ENCODE measurements around the gene CAB39L. TPM values are rescaled to one million over a fixed set of nuclear protein-coding genes. Genes with fewer than 3 reads are reported as not detected.

CAB39L gene
- total and polyA plus RNA-seq, 2 experiments from 2014 or later, result 6.1 to 7.3 TPM

GRCh38 chr13:49319951-49320350 lies 123.9 kb downstream of the CAB39L start:
- no peaks in the 10 kb centered on the region for H3K9me2 ChIP-seq (ENCODE audit: insufficient read depth)
- H3K4me3 ChIP-seq, result no peak overlapping the region
- peak; percentile 29 for DNase-seq
- peaks cover 14% of the 10 kb centered on the region for H3K4me1 ChIP-seq (ENCODE audit: insufficient read depth)
- in situ Hi-C loops (cut with MboI), result no loop called here
- TF ChIP-seq EZH2 (IDR thresholded peaks at IDR 0.05; ENCODE audit: insufficient read depth, poor library complexity, severe bottlenecking) (no peak), EZH2phosphoT487 (IDR thresholded peaks at IDR 0.05; ENCODE audit: insufficient read depth, low read depth) (no peak)
- H4K20me1 ChIP-seq (ENCODE audit: insufficient read depth), result no peaks in the 10 kb centered on the region
- H3K79me2 ChIP-seq (ENCODE audit: insufficient read depth), result no peaks in the 10 kb centered on the region
- H3K9ac ChIP-seq, result 0 out of 2 replicates have a peak overlapping the region, but pooled peaks have one; percentile 11
- WGBS, 2 experiments (ENCODE audit: low coverage in 1 of 2, low lambda C conversion rate in 2 of 2, missing lambda C conversion rate in 2 of 2), result 64 to 65% methylated on average over 2 of the region's 2 CpGs
- peaks cover 10% of the 10 kb centered on the region for H3F3A ChIP-seq (ENCODE audit: insufficient read depth)
- no peak overlapping the region for H3K4me2 ChIP-seq (ENCODE audit: unreplicated experiment)
- no peaks in the 10 kb centered on the region for H3K27me3 ChIP-seq (replicated peaks; ENCODE audit: insufficient read depth)
- H2AFZ ChIP-seq, result 0 out of 2 replicates have a peak overlapping the region, but pooled peaks have one; percentile 0
- H3K36me3 ChIP-seq (ENCODE audit: low read depth), result no peaks in the 10 kb centered on the region
- no peaks in the 10 kb centered on the region for H3K9me3 ChIP-seq (ENCODE audit: low read depth)
- peak overlapping the region; percentile 15 for H3K27ac ChIP-seq

- Histone ChIP-seq H4K20me1 (ENCODE audit: insufficient read depth) (no peaks in the 10 kb centered on the region), H3K27ac (peak overlapping the region; percentile 15), H3K27me3 (replicated peaks; ENCODE audit: insufficient read depth) (no peaks in the 10 kb centered on the region), H3K9me2 (ENCODE audit: insufficient read depth) (no peaks in the 10 kb centered on the region), H3K4me1 (ENCODE audit: insufficient read depth) (peaks cover 18% of the 10 kb centered on the region), H3K79me2 (ENCODE audit: insufficient read depth) (no peaks in the 10 kb centered on the region), H3K9me3 (ENCODE audit: low read depth) (no peaks in the 10 kb centered on the region), H3K36me3 (ENCODE audit: low read depth) (no peaks in the 10 kb centered on the region), H2AFZ (peak overlapping the region; percentile 62), H3K4me3 (no peak overlapping the region), H3K4me2 (ENCODE audit: unreplicated experiment) (no peak overlapping the region), H3K9ac (0 out of 2 replicates have a peak overlapping the region, but pooled peaks have one; percentile 11), H3F3A (ENCODE audit: insufficient read depth) (peaks cover 14% of the 10 kb centered on the region)
- DNase-seq, result peak; percentile 54
- TF ChIP-seq EZH2phosphoT487 (IDR thresholded peaks at IDR 0.05; ENCODE audit: insufficient read depth, low read depth), result no peak
- no peak for TF ChIP-seq EZH2 (IDR thresholded peaks at IDR 0.05; ENCODE audit: insufficient read depth, poor library complexity, severe bottlenecking)
- in situ Hi-C loops (cut with MboI), result no loop called here
These were observed 124.3 kb downstream of the CAB39L start for GRCh38 chr13:49319551-49319950.

GRCh38 chr13:49315756-49316482 lies 127.9 kb downstream of the CAB39L start:
- peaks cover 19% of the 10 kb centered on the region for H3F3A ChIP-seq (ENCODE audit: insufficient read depth)
- TF ChIP-seq EZH2 (IDR thresholded peaks at IDR 0.05; ENCODE audit: insufficient read depth, poor library complexity, severe bottlenecking) (no peak), EZH2phosphoT487 (IDR thresholded peaks at IDR 0.05; ENCODE audit: insufficient read depth, low read depth) (no peak)
- 94 to 100% methylated on average over 5 of the region's 5 CpGs for WGBS, 2 experiments (ENCODE audit: low coverage in 1 of 2, low lambda C conversion rate in 2 of 2, missing lambda C conversion rate in 2 of 2)
- peaks cover 29% of the 10 kb centered on the region for H3K4me1 ChIP-seq (ENCODE audit: insufficient read depth)
- no peaks in the 10 kb centered on the region for H3K9me3 ChIP-seq (ENCODE audit: low read depth)
- no peak overlapping the region for H3K4me3 ChIP-seq
- H3K9me2 ChIP-seq (ENCODE audit: insufficient read depth), result no peaks in the 10 kb centered on the region
- no peak overlapping the region for H3K27ac ChIP-seq
- no peaks in the 10 kb centered on the region for H3K27me3 ChIP-seq (replicated peaks; ENCODE audit: insufficient read depth)
- no peaks in the 10 kb centered on the region for H3K36me3 ChIP-seq (ENCODE audit: low read depth)
- H3K4me2 ChIP-seq (ENCODE audit: unreplicated experiment), result no peak overlapping the region
- H3K9ac ChIP-seq, result no peak overlapping the region
- in situ Hi-C loops (cut with MboI), result no loop called here
- DNase-seq, result no peak
- no peak overlapping the region for H2AFZ ChIP-seq
- H3K79me2 ChIP-seq (ENCODE audit: insufficient read depth), result no peaks in the 10 kb centered on the region
- H4K20me1 ChIP-seq (ENCODE audit: insufficient read depth), result no peaks in the 10 kb centered on the region

- no peaks in the 10 kb centered on the region for H3K79me2 ChIP-seq (ENCODE audit: insufficient read depth)
- H3F3A ChIP-seq (ENCODE audit: insufficient read depth), result peaks cover 19% of the 10 kb centered on the region
- 30 to 34% methylated on average over 3 of the region's 3 CpGs for WGBS, 2 experiments (ENCODE audit: low coverage in 1 of 2, low lambda C conversion rate in 2 of 2, missing lambda C conversion rate in 2 of 2)
- H3K27ac ChIP-seq, result peak overlapping the region; percentile 95
- H3K9me2 ChIP-seq (ENCODE audit: insufficient read depth), result no peaks in the 10 kb centered on the region
- H2AFZ ChIP-seq, result peak overlapping the region; percentile 76
- H3K4me2 ChIP-seq (ENCODE audit: unreplicated experiment), result peak overlapping the region; percentile 78
- H3K9me3 ChIP-seq (ENCODE audit: low read depth), result no peaks in the 10 kb centered on the region
- H3K4me3 ChIP-seq, result peak overlapping the region; percentile 26; the same call in 1 of the 2 replicates
- H4K20me1 ChIP-seq (ENCODE audit: insufficient read depth), result no peaks in the 10 kb centered on the region
- H3K27me3 ChIP-seq (replicated peaks; ENCODE audit: insufficient read depth), result no peaks in the 10 kb centered on the region
- no peaks in the 10 kb centered on the region for H3K36me3 ChIP-seq (ENCODE audit: low read depth)
- in situ Hi-C loops (cut with MboI), result no loop called here
- DNase-seq, result peak; percentile 66
- H3K4me1 ChIP-seq (ENCODE audit: insufficient read depth), result peaks cover 27% of the 10 kb centered on the region
- TF ChIP-seq EZH2phosphoT487 (IDR thresholded peaks at IDR 0.05; ENCODE audit: insufficient read depth, low read depth), result no peak
- no peak for TF ChIP-seq EZH2 (IDR thresholded peaks at IDR 0.05; ENCODE audit: insufficient read depth, poor library complexity, severe bottlenecking)
- peak overlapping the region; percentile 75 for H3K9ac ChIP-seq
These were observed 128.8 kb downstream of the CAB39L start for GRCh38 chr13:49315036-49315565.

Data from GM23248 (cell line).